Measurements from ENCODE around the gene ASB4.

Gene ASB4, protein sequence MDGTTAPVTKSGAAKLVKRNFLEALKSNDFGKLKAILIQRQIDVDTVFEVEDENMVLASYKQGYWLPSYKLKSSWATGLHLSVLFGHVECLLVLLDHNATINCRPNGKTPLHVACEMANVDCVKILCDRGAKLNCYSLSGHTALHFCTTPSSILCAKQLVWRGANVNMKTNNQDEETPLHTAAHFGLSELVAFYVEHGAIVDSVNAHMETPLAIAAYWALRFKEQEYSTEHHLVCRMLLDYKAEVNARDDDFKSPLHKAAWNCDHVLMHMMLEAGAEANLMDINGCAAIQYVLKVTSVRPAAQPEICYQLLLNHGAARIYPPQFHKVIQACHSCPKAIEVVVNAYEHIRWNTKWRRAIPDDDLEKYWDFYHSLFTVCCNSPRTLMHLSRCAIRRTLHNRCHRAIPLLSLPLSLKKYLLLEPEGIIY

DNA sequence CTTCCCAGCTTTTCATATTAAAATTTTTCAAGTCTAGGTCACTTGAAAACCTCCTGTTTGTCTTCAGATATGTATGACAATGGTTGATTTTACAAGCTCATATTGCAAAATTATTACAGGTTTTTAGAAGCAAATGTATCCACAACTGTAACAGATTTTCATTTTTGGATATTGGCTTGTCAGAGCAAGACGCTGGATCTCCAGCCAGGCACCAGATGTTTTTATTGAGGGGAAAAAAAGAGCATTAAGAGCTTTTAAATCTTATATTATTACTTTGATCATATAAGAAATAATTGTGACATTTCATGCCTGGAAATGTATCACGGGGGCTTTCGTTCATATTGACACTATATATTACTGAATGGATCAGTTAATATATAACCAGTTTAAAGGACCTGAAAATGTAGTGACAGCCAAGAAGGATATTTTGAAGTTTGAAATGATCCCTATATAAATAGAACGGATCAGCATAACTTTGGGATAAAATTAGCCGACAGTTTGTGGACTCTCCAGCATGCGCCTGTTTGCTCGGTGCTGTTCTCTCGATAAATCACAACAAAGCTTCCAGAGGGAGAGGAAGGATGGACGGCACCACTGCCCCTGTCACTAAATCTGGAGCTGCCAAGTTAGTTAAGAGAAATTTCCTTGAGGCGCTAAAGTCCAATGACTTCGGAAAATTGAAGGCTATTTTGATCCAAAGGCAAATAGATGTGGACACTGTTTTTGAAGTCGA lies at the start of gene ASB4:
TSS of gene ASB4 (plus strand) at position 553 of the 733 bp plus-strand sequence. CDS start at position 582, 29 bp downstream.
- Histone ChIP-seq H3K4me3 (no peak within 1 kb of the TSS), H3K27ac (no peak within 1 kb of the TSS), H3K36me3 (no peaks in the 10 kb centered on the region), H3K4me1 (no peaks in the 10 kb centered on the region), H3K9me3 (no peaks in the 10 kb centered on the region), H3K27me3 (peaks cover 0 to 6% of the 10 kb centered on the region in 2 donors)
- intact Hi-C loops (cut with DNase I; ENCODE audit: low total_unique reads): no loop called here
- TF ChIP-seq, protein P1, sequence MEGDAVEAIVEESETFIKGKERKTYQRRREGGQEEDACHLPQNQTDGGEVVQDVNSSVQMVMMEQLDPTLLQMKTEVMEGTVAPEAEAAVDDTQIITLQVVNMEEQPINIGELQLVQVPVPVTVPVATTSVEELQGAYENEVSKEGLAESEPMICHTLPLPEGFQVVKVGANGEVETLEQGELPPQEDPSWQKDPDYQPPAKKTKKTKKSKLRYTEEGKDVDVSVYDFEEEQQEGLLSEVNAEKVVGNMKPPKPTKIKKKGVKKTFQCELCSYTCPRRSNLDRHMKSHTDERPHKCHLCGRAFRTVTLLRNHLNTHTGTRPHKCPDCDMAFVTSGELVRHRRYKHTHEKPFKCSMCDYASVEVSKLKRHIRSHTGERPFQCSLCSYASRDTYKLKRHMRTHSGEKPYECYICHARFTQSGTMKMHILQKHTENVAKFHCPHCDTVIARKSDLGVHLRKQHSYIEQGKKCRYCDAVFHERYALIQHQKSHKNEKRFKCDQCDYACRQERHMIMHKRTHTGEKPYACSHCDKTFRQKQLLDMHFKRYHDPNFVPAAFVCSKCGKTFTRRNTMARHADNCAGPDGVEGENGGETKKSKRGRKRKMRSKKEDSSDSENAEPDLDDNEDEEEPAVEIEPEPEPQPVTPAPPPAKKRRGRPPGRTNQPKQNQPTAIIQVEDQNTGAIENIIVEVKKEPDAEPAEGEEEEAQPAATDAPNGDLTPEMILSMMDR (IDR thresholded peaks at IDR 0.05): no peak
- no peak for DNase-seq

DNA sequence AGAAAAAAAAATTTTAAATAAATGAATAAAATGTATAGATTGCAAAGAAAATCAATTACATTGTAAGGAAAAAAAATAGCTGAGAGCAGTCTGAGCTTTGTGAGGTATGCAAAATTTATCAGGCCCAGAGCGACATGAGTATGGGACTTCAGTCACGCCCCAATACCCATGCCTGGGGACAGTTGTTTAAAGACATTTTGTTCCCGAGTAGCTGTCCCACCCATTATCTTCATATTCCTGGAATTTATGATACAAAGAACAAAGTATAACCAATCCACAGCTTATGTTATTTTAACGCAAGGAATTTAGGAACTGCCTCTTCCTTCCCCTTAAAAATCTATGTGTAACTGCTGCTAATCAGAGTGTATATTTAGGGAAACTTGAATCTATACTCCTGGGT lies 49.3 kb upstream of the ASB4 start:
- TF ChIP-seq, protein P1 (IDR thresholded peaks at IDR 0.05): no peak
- Histone ChIP-seq H3K36me3 (no peaks in the 10 kb centered on the region), H3K4me1 (peaks cover 0 to 11% (median 2%) of the 10 kb centered on the region in 4 donors), H3K4me3 (no peak overlapping the region), H3K27ac (no peak overlapping the region), H3K27me3 (no peaks in the 10 kb centered on the region), H3K9me3 (no peaks in the 10 kb centered on the region)
- DNase-seq: no peak
- intact Hi-C loops (cut with DNase I; ENCODE audit: low total_unique reads): no loop called here

DNA sequence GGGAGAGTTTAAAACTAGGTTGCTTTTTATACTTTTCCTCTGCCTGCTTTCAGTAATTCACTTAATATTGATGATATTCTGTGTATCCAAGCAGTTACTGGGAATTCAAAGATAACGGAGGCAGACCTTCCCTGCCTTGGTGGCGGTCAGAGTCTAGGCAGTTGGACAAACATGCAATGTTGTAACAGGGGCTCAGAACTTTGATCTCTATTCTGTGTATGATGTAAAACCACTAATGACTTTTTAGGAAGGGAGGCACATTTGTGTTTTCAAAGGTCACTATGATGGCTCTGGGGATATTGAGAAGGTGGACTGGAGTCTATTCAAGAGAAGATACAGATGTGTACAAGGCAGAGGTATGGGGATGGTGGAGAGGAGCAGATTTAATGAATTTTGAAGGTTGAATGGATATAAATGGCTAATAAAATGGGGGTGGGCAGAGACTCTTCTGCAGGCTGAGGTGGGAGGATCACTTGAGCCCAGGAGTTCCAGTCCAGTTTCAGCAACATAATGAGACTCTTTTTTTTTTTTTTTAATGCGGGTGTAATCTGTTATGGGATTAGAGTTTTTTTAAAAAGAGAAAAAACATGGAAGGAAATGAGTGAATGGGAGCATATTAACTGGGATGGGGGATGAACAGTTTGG lies 45.2 kb upstream of the ASB4 start:
- intact Hi-C loops (cut with DNase I; ENCODE audit: low total_unique reads): no loop called here
- H3K27ac ChIP-seq: no peak overlapping the region
- no peak for DNase-seq
- H3K36me3 ChIP-seq: no peaks in the 10 kb centered on the region
- no peaks in the 10 kb centered on the region for H3K9me3 ChIP-seq
- H3K4me1 ChIP-seq: no peaks in the 10 kb centered on the region
- TF ChIP-seq, protein P1 (IDR thresholded peaks at IDR 0.05): no peak
- H3K4me3 ChIP-seq: no peak overlapping the region
- H3K27me3 ChIP-seq: no peaks in the 10 kb centered on the region

DNA sequence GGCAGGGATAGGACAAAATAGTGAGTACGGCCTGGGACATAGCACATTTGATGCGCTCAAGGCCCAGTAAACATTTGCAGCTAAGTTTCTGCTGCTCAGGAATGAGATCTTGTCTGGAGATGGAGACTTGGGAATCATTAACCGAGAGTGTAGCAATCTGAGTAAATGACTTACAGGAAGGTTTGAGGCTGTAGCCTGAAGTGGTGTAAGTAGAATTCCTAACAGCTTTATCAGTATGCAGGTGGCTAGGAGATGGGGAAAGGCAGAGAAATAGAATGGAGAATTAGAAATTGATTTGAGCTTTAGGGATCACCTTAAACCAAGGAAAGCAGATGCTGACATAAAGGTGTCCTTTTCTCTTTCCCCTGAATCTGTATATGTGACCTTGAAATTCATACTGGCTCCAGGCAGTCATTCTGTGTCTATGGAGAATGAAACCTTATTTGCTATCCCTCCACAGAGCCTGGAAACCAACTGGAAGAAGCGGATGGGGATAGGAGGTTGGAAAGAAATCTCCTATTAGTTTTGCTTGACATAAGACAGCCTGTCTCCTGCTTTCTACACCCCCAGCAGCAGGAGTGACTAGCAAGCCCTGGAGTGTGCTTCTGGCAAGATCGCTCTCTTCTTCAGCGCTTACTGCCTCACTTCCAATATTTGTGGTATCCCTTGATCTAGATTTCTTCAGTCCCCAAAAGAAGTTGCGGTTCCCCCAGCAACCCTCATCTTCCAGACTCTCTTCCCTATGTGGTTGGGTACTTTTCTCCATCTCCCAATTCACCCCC lies 44.5 kb upstream of the ASB4 start:
- no peak for DNase-seq
- TF ChIP-seq, protein P1 (IDR thresholded peaks at IDR 0.05): no peak
- H3K4me3 ChIP-seq: no peak overlapping the region
- no peaks in the 10 kb centered on the region for H3K9me3 ChIP-seq
- no peaks in the 10 kb centered on the region for H3K36me3 ChIP-seq
- H3K27ac ChIP-seq: no peak overlapping the region
- no peaks in the 10 kb centered on the region for H3K4me1 ChIP-seq
- H3K27me3 ChIP-seq: no peaks in the 10 kb centered on the region
- intact Hi-C loops (cut with DNase I; ENCODE audit: low total_unique reads): no loop called here

DNA sequence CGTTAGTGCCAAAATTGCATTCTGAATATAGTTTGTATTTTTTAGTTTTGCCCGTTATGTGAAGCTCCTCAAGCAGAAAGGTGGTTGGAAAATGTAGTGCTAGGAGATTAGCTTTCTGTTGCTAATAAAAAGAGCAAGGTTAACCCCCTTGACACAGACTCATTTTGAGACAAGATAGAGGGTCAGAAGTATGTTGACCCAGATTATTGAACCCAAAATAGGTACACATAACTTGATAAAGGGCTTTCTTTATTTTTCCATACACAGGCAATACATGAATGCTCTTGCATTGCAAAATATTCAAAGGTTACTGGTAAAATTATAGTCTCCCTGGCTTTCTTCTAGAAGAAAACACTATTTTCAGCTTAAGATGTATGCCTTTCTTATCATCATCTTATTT lies 40.9 kb upstream of the ASB4 start:
- intact Hi-C loops (cut with DNase I; ENCODE audit: low total_unique reads): no loop called here
- H3K4me3 ChIP-seq: no peak overlapping the region
- no peaks in the 10 kb centered on the region for H3K9me3 ChIP-seq
- DNase-seq: no peak
- no peak overlapping the region for H3K27ac ChIP-seq
- H3K4me1 ChIP-seq: no peaks in the 10 kb centered on the region
- TF ChIP-seq, protein P1 (IDR thresholded peaks at IDR 0.05): no peak
- H3K36me3 ChIP-seq: no peaks in the 10 kb centered on the region
- H3K27me3 ChIP-seq: no peaks in the 10 kb centered on the region
